ENCODE results near the gene TEAD1. TPM values are rescaled to one million over a fixed set of nuclear protein-coding genes. Genes with fewer than 3 reads are reported as not detected.

The TEAD1 gene
- total RNA-seq, 6 experiments from 2014 or later, result 28.3 to 41.5 (median 32.2) TPM

DNA sequence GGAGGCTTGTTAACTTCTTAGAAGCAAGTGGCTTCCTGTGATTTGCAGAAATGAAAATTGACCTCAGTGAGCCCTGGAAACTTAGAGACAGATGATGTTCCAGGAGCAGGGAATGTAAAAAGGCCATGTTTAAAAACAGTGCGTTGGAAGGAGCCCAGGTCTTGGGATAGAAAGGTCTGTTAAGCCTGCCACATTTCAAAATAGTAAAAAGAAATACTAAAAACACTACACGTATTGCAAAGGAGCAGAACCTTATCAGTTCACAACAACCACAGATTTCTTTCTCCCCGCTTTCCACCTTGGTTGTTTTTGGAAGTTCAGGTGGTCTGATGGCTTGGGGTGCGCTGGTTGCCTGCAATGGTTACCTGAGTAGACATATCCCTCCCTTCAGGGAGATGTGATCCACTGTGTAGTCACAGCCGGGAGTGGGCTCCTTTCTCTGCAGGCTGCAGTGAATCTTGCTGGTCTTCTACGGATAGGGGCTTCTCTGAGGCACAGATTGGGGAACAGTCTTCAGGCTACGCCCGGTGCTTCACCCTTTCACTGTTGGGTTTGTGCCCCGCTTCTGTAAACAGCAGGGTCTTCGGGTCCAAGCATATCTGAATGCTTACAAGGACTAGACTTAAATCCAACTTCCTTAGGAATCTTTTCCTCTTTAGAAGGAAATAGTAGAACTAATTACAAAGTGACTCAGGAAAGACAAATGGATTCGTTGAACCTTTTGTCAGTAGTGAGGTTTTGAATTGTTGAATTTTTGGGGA, 1.9 kb downstream of the TEAD1 start:
- peaks cover 0 to 21% (median 5%) of the 10 kb centered on the region in 4 donors for H3K4me1 ChIP-seq
- H3K27me3 ChIP-seq, result no peaks in the 10 kb centered on the region
- H3K9me3 ChIP-seq, result no peaks in the 10 kb centered on the region
- no peak for DNase-seq
- peak in 2 of 4 donors; percentile 1 to 3 for ATAC-seq
- intact Hi-C loops (cut with DNase I), result no loop called here
- H3K4me3 ChIP-seq, result peak overlapping the region; percentile 52 to 70 (median 58)
- 9% methylated on average over 9 of the region's 11 CpGs for WGBS (ENCODE audit: insufficient coverage, low coverage, low lambda C conversion rate, missing lambda C conversion rate)
- TF ChIP-seq POLR2A (IDR thresholded peaks at IDR 0.05) (no peak), CTCF (IDR thresholded peaks at IDR 0.05) (no peak)
- peak overlapping the region; percentile 78 to 99 (median 98) for H3K27ac ChIP-seq
- no peaks in the 10 kb centered on the region for H3K36me3 ChIP-seq

- 28% methylated on average over 3 of the region's 3 CpGs for WGBS (ENCODE audit: insufficient coverage, low coverage, low lambda C conversion rate, missing lambda C conversion rate)
- no peaks in the 10 kb centered on the region for H3K36me3 ChIP-seq
- intact Hi-C loops (cut with DNase I), result no loop called here
- peaks cover 0 to 25% (median 5%) of the 10 kb centered on the region in 4 donors for H3K4me1 ChIP-seq
- H3K9me3 ChIP-seq, result no peaks in the 10 kb centered on the region
- ATAC-seq (no peak), DNase-seq (no peak)
- H3K27ac ChIP-seq, result peak overlapping the region in 2 of 3 donors; percentile 98 to 99
- no peak overlapping the region for H3K4me3 ChIP-seq
- H3K27me3 ChIP-seq, result no peaks in the 10 kb centered on the region
- TF ChIP-seq POLR2A (IDR thresholded peaks at IDR 0.05), result no peak
- no peak for TF ChIP-seq CTCF (IDR thresholded peaks at IDR 0.05)
These were observed 2.9 kb downstream of the TEAD1 start for GRCh38 chr11:12677131-12677530.

GRCh38 chr11:12678092-12678491, 3.9 kb downstream of the TEAD1 start:
- TF ChIP-seq CTCF (IDR thresholded peaks at IDR 0.05), result no peak
- TF ChIP-seq POLR2A (IDR thresholded peaks at IDR 0.05), result no peak
- Histone ChIP-seq H3K27ac (no peak overlapping the region), H3K4me1 (peaks cover 0 to 28% (median 5%) of the 10 kb centered on the region in 4 donors), H3K4me3 (no peak overlapping the region), H3K36me3 (no peaks in the 10 kb centered on the region), H3K27me3 (no peaks in the 10 kb centered on the region), H3K9me3 (no peaks in the 10 kb centered on the region)
- intact Hi-C loops (cut with DNase I), result no loop called here
- no peak for ATAC-seq
- no peak for DNase-seq
- 15% methylated on average over 2 of the region's 3 CpGs for WGBS (ENCODE audit: insufficient coverage, low coverage, low lambda C conversion rate, missing lambda C conversion rate)

DNA sequence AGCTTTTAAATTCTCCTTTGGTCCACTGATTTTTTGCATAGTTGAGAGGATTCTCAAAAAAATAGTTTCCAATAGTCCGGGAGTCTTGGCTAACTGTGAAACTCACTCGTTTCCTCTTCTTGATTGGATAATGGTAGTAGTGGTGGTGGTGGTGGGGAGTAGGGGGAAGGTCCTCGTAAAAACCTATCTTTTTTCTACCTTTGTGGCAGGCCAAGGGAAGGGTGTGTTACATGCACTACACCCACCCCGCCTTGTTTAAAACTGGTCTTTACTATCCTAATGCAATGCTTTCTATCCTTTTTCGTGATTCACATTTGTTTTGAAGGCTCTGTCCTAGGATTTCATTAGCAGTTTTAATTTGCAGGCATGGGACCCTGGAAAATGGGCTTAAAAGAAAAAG, 4.8 kb downstream of the TEAD1 start:
- no peaks in the 10 kb centered on the region for H3K36me3 ChIP-seq
- intact Hi-C loops (cut with DNase I), result no loop called here
- WGBS (ENCODE audit: insufficient coverage, low coverage, low lambda C conversion rate, missing lambda C conversion rate), result 60% methylated on average over 5 of the region's 5 CpGs
- H3K27ac ChIP-seq, result no peak overlapping the region
- no peak overlapping the region for H3K4me3 ChIP-seq
- H3K27me3 ChIP-seq, result no peaks in the 10 kb centered on the region
- H3K4me1 ChIP-seq, result peaks cover 0 to 37% (median 5%) of the 10 kb centered on the region in 4 donors
- ATAC-seq (no peak), DNase-seq (no peak)
- TF ChIP-seq POLR2A (IDR thresholded peaks at IDR 0.05) (no peak), CTCF (IDR thresholded peaks at IDR 0.05) (no peak)
- H3K9me3 ChIP-seq, result no peaks in the 10 kb centered on the region
